ENCODE measurements around the gene SLC9A9. TPM values are rescaled to one million over a fixed set of nuclear protein-coding genes. Genes with fewer than 3 reads are reported as not detected.

The SLC9A9 gene
- total RNA-seq, 4 donors from 2014 or later = 10.1 to 27.2 (median 16.7) TPM

DNA sequence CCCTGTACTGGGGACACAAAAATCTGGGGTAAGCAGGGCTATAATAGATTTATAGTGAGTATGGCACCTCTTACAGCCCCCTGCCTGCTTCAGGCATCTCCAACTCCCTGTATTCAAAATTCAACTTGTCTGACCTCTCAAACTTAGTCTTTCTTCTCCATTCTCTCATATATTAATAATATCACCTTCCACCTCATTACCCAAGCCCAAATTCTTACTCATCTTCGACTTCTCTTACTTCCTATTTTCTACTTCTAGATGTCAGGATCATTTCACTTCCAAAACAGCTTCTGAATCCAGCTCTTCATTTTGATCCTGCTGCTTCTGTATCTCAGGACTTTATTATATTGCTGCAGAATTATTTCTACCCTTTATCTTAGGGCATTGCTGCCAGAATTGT lies 438.0 kb downstream of the SLC9A9 start:
- H3K36me3 ChIP-seq = no peaks in the 10 kb centered on the region
- ATAC-seq = no peak
- H3K4me1 ChIP-seq = no peaks in the 10 kb centered on the region
- no peaks in the 10 kb centered on the region for H3K9me3 ChIP-seq
- H3K27ac ChIP-seq = no peak overlapping the region
- no peak for TF ChIP-seq POLR2A (IDR thresholded peaks at IDR 0.05)
- no peak for TF ChIP-seq POLR2AphosphoS5 (IDR thresholded peaks at IDR 0.05)
- TF ChIP-seq EP300 (IDR thresholded peaks at IDR 0.05) = no peak
- no peak for TF ChIP-seq CTCF (IDR thresholded peaks at IDR 0.05)
- H3K4me3 ChIP-seq = no peak overlapping the region
- H3K27me3 ChIP-seq = no peaks in the 10 kb centered on the region
- WGBS, 2 donors (ENCODE audit: low coverage in 1 of 2) = 86 to 93% methylated on average over 1 of the region's 1 CpG

DNA sequence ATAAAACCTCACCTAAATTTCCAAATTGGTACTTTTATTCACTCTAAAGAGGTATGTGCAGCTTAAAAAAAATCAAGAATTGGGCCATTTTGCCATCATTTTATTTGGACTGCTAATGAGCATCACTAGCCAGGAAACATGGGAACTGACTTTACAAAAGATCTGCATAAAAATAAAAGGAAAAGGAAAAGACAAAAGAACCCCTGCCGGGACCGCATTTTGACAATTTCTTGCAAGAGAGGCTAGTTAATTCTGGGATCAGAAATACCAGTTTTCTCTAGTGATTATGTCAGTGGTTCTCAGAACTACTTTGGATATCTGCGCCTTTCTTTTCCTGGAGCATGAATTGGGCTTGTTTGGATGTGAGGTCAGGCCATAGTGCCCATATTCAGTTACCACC lies 439.5 kb downstream of the SLC9A9 start:
- no peak overlapping the region for H3K4me3 ChIP-seq
- no peaks in the 10 kb centered on the region for H3K4me1 ChIP-seq
- no peak overlapping the region for H3K27ac ChIP-seq
- no peak for ATAC-seq
- H3K36me3 ChIP-seq = no peaks in the 10 kb centered on the region
- no peaks in the 10 kb centered on the region for H3K27me3 ChIP-seq
- no peaks in the 10 kb centered on the region for H3K9me3 ChIP-seq
- TF ChIP-seq POLR2AphosphoS5 (IDR thresholded peaks at IDR 0.05) (no peak), POLR2A (IDR thresholded peaks at IDR 0.05) (no peak), EP300 (IDR thresholded peaks at IDR 0.05) (no peak), CTCF (IDR thresholded peaks at IDR 0.05) (no peak)
- WGBS, 2 donors (ENCODE audit: low coverage in 1 of 2) = 90 to 93% methylated on average over 3 of the region's 3 CpGs

GRCh38 chr3:143402602-143403001 lies 445.7 kb downstream of the SLC9A9 start:
- no peak for ATAC-seq
- H3K36me3 ChIP-seq = no peaks in the 10 kb centered on the region
- H3K27ac ChIP-seq = no peak overlapping the region
- H3K4me3 ChIP-seq = no peak overlapping the region
- TF ChIP-seq CTCF (IDR thresholded peaks at IDR 0.05) (no peak), POLR2AphosphoS5 (IDR thresholded peaks at IDR 0.05) (no peak)
- peaks cover 0 to under 1% (median 0%) of the 10 kb centered on the region in 3 donors for H3K4me1 ChIP-seq
- no peaks in the 10 kb centered on the region for H3K27me3 ChIP-seq
- no peaks in the 10 kb centered on the region for H3K9me3 ChIP-seq

- Histone ChIP-seq H3K27ac (no peak overlapping the region), H3K4me1 (peaks cover 0 to 12% (median 0%) of the 10 kb centered on the region in 3 donors), H3K9me3 (no peaks in the 10 kb centered on the region), H3K27me3 (no peaks in the 10 kb centered on the region), H3K36me3 (no peaks in the 10 kb centered on the region), H3K4me3 (no peak overlapping the region)
- TF ChIP-seq CTCF (IDR thresholded peaks at IDR 0.05) (no peak), POLR2AphosphoS5 (IDR thresholded peaks at IDR 0.05) (no peak), EP300 (IDR thresholded peaks at IDR 0.05) (no peak), POLR2A (IDR thresholded peaks at IDR 0.05) (no peak)
- 20 to 25% methylated on average over 1 of the region's 1 CpG for WGBS, 2 donors (ENCODE audit: low coverage in 1 of 2)
- ATAC-seq = no peak
Measured at GRCh38 chr3:143396790-143397189, 451.5 kb downstream of the SLC9A9 start.

DNA sequence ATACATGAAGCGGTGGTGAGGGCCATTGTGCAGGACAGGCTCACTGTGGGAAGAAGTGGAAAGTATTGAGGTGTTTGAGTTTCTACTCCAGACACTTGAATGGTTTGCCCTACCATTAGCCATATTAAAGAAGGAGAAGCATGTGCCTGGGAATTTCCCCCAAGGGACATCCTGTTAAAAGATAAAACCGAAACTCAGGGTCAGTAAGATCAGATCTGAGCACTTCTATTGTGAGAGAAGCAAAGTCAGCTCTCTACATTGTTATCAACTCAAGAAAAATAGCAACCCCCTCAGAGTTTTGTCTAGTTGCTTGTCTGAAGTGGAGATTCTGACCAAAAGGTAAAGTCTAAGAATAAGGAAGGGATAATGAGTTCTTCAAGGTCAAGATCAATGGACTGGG lies 458.9 kb downstream of the SLC9A9 start:
- no peaks in the 10 kb centered on the region for H3K4me1 ChIP-seq
- no peak for TF ChIP-seq POLR2AphosphoS5 (IDR thresholded peaks at IDR 0.05)
- no peak for TF ChIP-seq EP300 (IDR thresholded peaks at IDR 0.05)
- TF ChIP-seq POLR2A (IDR thresholded peaks at IDR 0.05) = no peak
- TF ChIP-seq CTCF (IDR thresholded peaks at IDR 0.05) = no peak
- ATAC-seq = no peak
- H3K4me3 ChIP-seq = no peak overlapping the region
- 96 to 100% methylated on average over 2 of the region's 2 CpGs for WGBS, 2 donors (ENCODE audit: low coverage in 1 of 2)
- H3K9me3 ChIP-seq = no peaks in the 10 kb centered on the region
- no peaks in the 10 kb centered on the region for H3K27me3 ChIP-seq
- H3K36me3 ChIP-seq = no peaks in the 10 kb centered on the region
- no peak overlapping the region for H3K27ac ChIP-seq

Data from gastroesophageal sphincter (tissue), 4 donors.